Urothelium cell line (cell line): Measurements from ENCODE around the gene TTLL4.
"Not testable (repeated sequence)": the region's sequence is repeated elsewhere in the genome, so short reads cannot be mapped to it uniquely, and the experiment has no call there.

Experiments
- DNase-seq: peaks from one replicate; pipeline ENCODE4 v3.0.0; 2011; ENCODE audit warnings: low spot score, mixed read lengths
- FAIRE-seq: peaks from 2 replicates; lab custom pipeline; 2011; peaks lifted over from hg19 to GRCh38; lab: Jason Lieb, UNC

The TTLL4 gene

DNA sequence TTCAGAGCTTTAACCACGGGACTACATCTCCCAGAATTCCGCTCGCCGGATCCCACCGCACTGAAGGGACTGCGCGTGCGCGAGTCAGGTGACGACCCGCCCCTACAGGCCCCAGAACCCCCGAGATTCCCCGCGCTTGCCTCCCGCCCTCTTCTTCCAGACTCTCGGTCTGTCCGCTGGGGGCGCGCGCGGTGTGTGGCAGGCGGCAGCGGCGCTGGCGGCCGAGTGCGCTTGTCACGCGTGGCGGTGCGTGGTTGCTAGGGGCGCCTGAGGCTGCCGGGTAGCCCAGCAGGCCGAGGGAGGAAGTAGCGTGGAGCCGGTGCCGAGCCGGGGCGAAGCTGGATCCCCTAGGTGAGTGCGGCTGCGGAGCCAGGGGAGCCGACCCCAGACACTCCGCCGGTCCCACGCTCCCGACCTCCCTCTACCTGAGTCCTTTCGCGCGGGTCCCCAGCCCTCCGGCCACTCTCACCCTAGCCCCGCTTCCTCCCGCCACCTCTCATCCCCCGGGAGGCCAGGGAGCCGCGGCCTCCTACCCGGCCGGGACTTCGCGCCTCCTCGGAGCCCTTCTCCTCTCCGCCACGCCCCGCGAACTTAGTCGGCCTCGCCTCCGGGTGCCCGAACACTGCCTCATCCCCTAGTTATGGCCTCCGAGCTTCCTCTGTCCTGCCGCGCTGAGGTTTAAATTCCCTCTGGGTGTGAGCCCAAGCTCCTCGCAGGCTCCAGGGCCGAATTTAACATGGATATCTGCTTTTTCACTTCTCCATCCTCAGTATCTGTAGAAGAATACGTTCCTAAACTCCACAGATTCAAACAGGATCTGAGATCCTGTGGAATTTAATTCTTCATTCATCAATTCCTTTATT is at the start of gene TTLL4:
TTLL4 (plus strand) TSS at position 149 of the 863 bp plus-strand sequence. CDS start 26,842 bp downstream, outside the sequence.
- peak; percentile 99 for DNase-seq
- FAIRE-seq = no peak

GRCh38 chr2:218662377-218662776 is 48.3 kb upstream of the TTLL4 start:
- FAIRE-seq (no peak), DNase-seq (no peak)

GRCh38 chr2:218662827-218663226 is 47.8 kb upstream of the TTLL4 start:
- DNase-seq (no peak), FAIRE-seq (no peak)

- DNase-seq = no peak
- FAIRE-seq = no peak
These were observed 46.7 kb upstream of the TTLL4 start for GRCh38 chr2:218663901-218664300.

DNA sequence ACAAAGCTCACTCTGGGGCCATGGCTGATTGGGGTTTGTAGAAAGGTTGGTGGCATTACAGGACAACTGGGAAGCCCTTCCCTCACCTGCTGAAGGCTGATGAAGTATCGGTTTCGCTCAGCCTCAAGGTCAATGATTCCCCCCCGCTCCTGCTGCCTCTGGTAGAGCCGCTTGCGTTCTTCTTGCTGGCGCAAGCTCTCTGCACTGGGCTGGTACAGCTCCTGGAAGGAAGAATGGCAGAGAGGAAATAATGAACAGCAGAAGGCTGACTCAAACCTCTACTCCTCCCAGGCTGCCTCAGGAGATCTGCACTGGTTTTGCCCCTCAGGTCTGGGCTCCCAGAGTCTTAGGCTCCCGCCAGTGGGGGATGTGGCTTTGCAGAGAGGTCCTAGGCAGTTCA is 46.0 kb upstream of the TTLL4 start:
- no peak for DNase-seq
- no peak for FAIRE-seq

GRCh38 chr2:218671097-218671653 is 39.5 kb upstream of the TTLL4 start:
- FAIRE-seq (no peak), DNase-seq (no peak)

GRCh38 chr2:218671654-218672566 is 38.7 kb upstream of the TTLL4 start, which contains the start of the genes RNF25 and STK36:
RNF25 (minus strand) TSS chr2:218672002; CDS start chr2:218671970, 32 bp downstream.
STK36 (plus strand) TSS chr2:218672086; CDS start chr2:218672830, 744 bp downstream.
- DNase-seq (peak; percentile 95), FAIRE-seq (peak; percentile 13)

- DNase-seq = no peak
- no peak for FAIRE-seq
These were observed 31.5 kb upstream of the TTLL4 start for GRCh38 chr2:218679119-218679518.

GRCh38 chr2:218680061-218680460 is 30.6 kb upstream of the TTLL4 start:
- no peak for FAIRE-seq

DNA sequence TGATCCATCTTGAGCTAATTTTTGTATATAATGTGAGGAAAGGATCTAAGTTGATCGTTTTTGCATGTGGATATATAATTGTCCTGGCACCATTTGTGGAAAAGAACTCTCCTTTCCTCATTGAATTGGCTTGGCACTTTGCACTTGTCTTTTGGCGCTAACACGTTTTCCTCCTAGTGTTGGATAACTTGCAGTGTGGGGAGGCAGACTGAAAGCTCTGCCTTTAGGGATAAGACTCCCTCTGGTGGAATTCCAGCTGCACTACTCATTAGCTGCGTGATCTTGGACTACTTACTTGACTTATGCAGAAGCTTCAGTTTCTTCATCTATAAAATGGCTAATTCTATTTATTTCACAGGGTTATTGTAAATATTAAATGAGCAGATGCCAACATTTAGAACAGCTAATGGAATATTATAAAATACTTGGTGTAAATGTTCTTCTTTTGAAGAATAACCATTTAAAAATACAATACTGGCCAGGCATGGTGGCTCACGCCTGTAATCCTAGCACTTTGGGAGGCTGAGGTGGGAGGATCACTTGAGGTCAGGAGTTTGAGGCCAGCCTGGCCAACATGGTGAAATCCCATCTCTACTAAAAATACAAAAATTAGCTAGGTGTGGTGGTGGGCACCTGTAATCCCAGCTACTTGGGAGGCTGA is 23.1 kb upstream of the TTLL4 start:
- FAIRE-seq = not testable (repeated sequence)
- DNase-seq = peak; percentile 77

More at GRCh38 chr2:218680061-218680460, 30.6 kb upstream of the TTLL4 start:
- no peak for DNase-seq

DNA sequence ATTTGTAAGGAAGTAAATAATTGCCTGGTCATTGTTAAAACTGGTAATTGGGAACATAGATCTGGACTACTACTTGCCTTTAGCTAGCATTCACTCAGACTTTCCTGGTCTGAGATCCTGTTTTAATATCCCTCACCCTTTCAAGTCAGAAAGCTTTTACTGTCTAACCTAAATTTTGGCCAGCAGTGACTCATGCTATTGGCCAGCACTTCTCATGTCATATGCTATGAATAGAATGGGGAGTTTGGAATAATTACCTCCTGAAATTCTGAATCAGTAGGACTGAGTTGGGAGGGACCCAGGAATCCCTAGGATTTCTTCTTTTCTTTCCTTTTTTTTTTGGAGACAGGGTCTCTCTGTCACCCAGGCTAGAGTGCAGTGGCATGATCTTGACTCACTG is 19.4 kb upstream of the TTLL4 start:
- DNase-seq (no peak), FAIRE-seq (no peak)

GRCh38 chr2:218694405-218695145 is 16.1 kb upstream of the TTLL4 start:
- DNase-seq (no peak), FAIRE-seq (no peak)

GRCh38 chr2:218698885-218699284 is 11.8 kb upstream of the TTLL4 start:
- FAIRE-seq = no peak
- no peak for DNase-seq

GRCh38 chr2:218701806-218702205 is 8.8 kb upstream of the TTLL4 start:
- DNase-seq (no peak), FAIRE-seq (no peak)

DNA sequence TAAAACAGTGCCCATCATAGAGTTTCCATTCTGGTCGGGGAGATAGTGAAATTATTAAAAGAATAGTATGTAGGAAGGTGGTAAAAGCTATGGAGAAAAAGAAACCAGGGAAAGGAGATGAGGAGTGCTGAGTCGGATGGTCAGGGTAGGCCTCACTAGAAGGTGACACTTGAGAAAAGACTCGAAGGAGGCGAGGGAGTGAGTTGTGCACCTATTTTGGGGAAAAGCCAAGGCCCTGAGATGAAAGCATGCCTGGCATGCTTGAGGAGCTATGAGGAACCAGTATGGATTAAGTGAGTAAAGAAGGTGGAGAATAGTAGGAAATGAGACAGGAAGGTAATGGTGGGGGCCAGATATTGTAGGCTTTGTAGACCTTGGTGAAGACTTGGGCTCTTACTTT is 7.3 kb upstream of the TTLL4 start:
- no peak for DNase-seq
- no peak for FAIRE-seq

DNA sequence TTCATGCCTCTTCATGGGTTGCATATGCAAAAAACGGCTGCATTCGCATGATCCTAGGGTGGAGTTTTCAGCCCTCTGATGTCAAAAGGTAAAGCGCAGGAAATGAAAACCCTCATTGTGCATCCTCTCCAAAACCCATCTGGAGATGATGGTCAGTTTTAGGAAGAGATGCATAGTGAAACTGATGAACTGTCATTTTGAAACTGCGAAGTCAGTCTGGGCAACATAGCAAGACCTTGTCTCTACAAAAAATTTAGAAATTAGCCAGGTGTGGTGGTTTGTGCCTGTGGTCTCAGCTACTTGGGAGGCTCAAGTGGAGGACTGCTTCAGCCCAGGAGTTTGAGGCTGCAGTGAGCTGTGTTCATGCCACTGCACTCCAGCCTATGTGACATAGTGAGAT is 2.5 kb upstream of the TTLL4 start:
- DNase-seq (no peak), FAIRE-seq (no peak)

- FAIRE-seq = no peak
- DNase-seq = no peak
These were observed 727 bp upstream of the TTLL4 start for GRCh38 chr2:218709908-218710307.

GRCh38 chr2:218710334-218710686 is 325 bp upstream of the TTLL4 start:
- FAIRE-seq = no peak
- DNase-seq = no peak

DNA sequence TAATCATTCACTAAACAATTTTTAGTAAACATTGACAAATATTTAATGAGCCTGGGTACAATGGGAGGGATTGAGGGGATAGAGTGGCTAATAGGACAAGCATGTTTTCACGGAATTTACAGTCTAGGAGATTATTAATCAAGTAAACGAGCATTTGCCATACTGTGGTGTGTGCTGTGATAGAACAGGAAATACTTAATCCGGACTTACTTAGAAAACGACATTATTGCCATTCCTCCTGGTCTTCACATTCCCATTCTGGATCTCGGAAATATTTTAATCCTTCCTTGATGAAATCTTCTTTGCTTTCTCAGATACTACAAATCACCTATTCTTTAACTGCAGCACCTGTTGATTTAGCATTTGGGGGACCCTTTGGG is 905 bp downstream of the TTLL4 start:
- DNase-seq (no peak), FAIRE-seq (no peak)

GRCh38 chr2:218713922-218714321 is 3.3 kb downstream of the TTLL4 start:
- FAIRE-seq = no peak
- no peak for DNase-seq
